BLaER1 (cell line): ENCODE results near the gene LITAFD.

Experiments used
- H3K27ac ChIP-seq: shearing (Covaris generic); formaldehyde crosslinking; 2 replicates; pipeline ENCODE4 v1.8.1; 2022
- H3K27me3 ChIP-seq: shearing (Covaris generic); formaldehyde crosslinking; 2 replicates; pipeline ENCODE4 v1.8.1; 2022
- H3K36me3 ChIP-seq: shearing (Covaris generic); formaldehyde crosslinking; 2 replicates; pipeline ENCODE4 v1.8.1; 2022
- H3K4me1 ChIP-seq: shearing (Covaris generic); formaldehyde crosslinking; 2 replicates; pipeline ENCODE4 v1.8.1; 2022
- H3K4me2 ChIP-seq: shearing (Covaris generic); formaldehyde crosslinking; 2 replicates; pipeline ENCODE4 v1.8.1; 2022
- H3K4me3 ChIP-seq: shearing (Covaris generic); formaldehyde crosslinking; 2 replicates; pipeline ENCODE4 v1.8.1; 2022
- H3K9ac ChIP-seq: shearing (Covaris generic); formaldehyde crosslinking; 2 replicates; pipeline ENCODE4 v1.8.1; 2022
- H3K9me3 ChIP-seq: shearing (Covaris generic); formaldehyde crosslinking; 2 replicates; pipeline ENCODE4 v1.8.1; 2022
- H4K20me1 ChIP-seq: shearing (Covaris generic); formaldehyde crosslinking; 2 replicates; pipeline ENCODE4 v1.8.1; 2022
- Cebpa-rat ChIP-seq: shearing (Covaris generic); IDR thresholded peaks from 2 replicates; pipeline ENCODE4 v1.8.1; 2022

LITAFD gene

DNA sequence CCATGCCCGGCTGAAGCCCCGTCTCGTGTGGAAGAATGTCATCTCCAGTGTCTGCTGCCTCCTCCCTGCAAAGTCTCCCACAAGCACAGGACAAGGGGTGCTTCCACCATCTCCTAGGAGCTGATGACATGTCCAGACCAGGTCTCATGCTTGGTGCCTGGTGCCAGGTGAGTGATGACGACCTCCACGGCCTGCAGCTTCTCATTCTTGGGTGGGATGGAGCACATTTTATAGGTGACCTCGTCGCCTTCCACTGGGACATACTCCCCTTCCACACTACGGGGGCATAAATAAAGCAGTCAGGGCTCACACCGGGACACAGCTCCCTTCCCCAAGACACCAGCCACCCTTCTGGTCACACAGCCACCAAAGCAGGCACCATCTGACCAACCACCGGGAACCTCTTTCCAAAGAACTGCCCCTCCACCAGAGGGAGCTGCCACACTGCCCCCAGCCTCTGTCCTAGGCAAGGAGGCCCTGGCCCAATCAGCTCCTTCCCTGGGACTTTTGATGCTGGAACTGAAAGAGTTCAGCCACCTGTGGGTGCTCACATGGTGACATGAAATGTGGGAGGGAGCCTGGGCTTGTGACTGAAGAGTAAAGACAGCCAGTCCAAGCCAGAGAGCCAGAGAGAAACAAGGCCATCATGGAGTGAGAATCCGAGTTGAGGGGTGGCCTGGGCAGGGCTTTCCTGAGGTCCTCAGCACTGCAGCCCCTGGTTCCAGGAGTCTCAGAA is 26.9 kb upstream of the LITAFD start:
- H3K27me3 ChIP-seq = no peaks in the 10 kb centered on the region
- H3K4me2 ChIP-seq = peak overlapping the region; percentile 96
- no peaks in the 10 kb centered on the region for H3K9me3 ChIP-seq
- H3K4me1 ChIP-seq = peaks cover 100% of the 10 kb centered on the region
- H3K9ac ChIP-seq = peak overlapping the region; percentile 75; the same call in 1 of the 2 replicates
- no peak overlapping the region for H3K4me3 ChIP-seq
- H3K27ac ChIP-seq = peak overlapping the region; percentile 82
- H3K36me3 ChIP-seq = peaks cover 85% of the 10 kb centered on the region
- peaks cover 55% of the 10 kb centered on the region for H4K20me1 ChIP-seq
- TF ChIP-seq Cebpa-rat = no peak

DNA sequence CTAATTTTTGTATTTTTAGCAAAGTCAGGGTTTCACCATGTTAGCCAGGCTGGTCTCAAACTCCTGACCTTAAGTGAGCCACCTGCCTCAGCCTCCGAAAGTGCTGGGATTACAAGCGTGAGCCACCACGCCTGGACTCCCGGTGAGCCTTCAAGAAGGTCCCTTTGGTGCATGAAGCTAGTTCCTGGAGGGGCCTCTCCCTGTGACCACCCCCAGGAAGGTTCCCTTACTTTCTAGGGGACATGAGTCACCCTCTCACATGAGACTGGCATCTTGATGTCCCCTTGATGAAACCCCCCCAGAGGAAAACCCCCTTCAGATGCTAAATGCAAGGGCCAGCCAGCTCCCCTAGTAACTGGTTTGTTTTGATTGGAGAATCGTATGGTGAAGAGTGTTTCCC is 26.2 kb upstream of the LITAFD start:
- Histone ChIP-seq H3K36me3 (peaks cover 90% of the 10 kb centered on the region), H3K9me3 (no peaks in the 10 kb centered on the region), H3K4me2 (peak overlapping the region; percentile 96), H4K20me1 (peaks cover 60% of the 10 kb centered on the region), H3K4me1 (peaks cover 100% of the 10 kb centered on the region), H3K27ac (peak overlapping the region; percentile 82), H3K9ac (peak overlapping the region; percentile 75; the same call in 1 of the 2 replicates), H3K27me3 (no peaks in the 10 kb centered on the region), H3K4me3 (peak overlapping the region; percentile 54; the same call in 1 of the 2 replicates)
- TF ChIP-seq Cebpa-rat = no peak

DNA sequence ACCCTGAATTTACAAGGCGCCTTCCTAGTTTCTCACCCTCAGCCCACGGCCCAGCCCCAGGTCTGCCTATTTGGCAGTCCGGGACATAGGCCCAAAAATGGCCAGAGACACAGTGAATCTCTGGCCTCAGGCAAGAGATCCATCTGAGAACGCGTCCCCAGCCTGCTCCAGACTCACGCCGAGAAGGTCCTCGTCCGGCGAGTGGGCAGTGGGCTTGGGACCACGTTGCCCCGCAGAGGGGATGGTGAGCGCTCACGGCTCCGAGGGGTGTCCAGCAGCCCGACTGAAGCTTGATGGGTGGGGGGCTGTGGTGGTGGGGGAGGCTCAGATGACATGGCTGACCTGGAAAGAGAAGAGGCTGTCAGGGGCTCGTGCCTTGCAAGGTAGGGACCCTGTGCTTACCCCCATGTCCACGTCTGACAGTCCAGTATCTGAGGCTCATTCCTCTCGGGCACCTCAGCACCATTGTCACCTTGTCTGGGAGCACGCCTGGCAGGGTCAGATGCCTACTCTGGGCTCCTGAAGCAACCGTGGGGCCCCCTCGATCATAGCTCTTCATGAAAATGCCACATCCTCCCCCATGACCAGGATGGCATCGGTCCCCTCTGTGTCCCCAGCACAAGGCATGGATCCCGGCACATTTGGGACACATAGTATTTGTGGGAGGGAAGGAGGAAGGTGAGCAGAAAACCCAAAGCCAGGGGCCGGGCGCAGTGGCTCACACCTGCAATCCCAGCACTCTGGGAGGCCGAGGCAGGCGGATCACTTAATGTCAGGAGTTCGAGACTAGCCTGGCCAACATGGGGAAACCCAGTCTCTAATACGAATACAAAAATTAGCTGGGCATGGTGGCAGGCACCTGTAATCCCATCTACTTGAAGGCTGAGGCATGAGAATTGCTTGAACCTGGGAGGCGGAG is 22.9 kb upstream of the LITAFD start:
- Histone ChIP-seq H3K4me1 (peaks cover 100% of the 10 kb centered on the region), H3K27ac (peak overlapping the region; percentile 76), H3K9me3 (no peaks in the 10 kb centered on the region), H3K9ac (peak overlapping the region; percentile 43), H3K36me3 (peaks cover 90% of the 10 kb centered on the region), H4K20me1 (peaks cover 79% of the 10 kb centered on the region), H3K4me3 (no peak overlapping the region), H3K4me2 (peak overlapping the region; percentile 96), H3K27me3 (no peaks in the 10 kb centered on the region)
- no peak for TF ChIP-seq Cebpa-rat

DNA sequence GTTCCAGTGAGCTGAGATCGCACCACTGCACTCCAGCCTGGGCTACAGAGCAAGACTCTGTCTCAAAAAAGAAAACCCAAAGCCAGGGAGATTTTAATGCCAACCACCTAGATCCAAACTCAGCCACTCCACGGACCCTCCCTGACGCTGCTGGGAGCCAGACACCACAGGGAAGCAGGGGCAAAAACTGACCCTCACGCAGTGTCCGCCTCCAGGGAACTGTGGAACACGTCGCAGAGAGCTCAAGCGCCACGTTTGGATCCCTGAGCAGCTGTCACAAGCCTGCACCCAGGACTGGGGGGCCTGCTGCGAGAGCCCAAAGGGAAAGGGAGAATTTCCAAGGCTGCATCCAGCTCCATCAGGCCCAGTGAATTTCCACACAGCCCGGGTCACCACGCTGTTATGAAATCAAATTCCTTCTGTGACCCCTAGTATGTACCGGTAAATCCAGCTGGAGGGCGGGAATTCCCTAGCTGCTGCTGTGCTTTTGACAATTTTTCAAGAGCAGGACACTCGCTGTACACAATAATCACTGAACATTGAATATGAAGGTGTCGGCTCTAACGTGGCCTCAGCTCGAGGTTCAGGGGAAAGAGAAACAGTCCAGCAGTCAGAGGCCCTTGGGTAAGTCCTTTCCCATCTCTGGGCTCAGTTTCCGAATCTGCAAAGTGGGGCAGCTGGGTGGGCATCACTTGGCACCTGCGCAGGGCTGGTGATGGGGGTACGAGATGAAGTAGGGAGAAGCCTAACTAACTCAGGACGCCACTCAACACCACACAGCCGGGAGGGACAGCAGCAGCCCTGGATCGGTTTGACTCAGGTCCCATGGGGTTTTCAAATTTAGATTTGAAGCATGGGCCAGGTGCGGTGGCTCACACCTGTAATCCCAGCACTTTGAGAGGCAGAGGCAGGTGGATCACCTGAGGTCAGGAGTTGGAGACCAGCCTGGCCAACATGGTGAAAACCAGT is 22.0 kb upstream of the LITAFD start:
- H3K27me3 ChIP-seq = no peaks in the 10 kb centered on the region
- peaks cover 89% of the 10 kb centered on the region for H4K20me1 ChIP-seq
- no peak for TF ChIP-seq Cebpa-rat
- peak overlapping the region; percentile 43 for H3K9ac ChIP-seq
- H3K4me2 ChIP-seq = peak overlapping the region; percentile 96
- peak overlapping the region; percentile 76 for H3K27ac ChIP-seq
- peaks cover 84% of the 10 kb centered on the region for H3K36me3 ChIP-seq
- H3K4me3 ChIP-seq = no peak overlapping the region; the same call in 1 of the 2 replicates
- H3K4me1 ChIP-seq = peaks cover 100% of the 10 kb centered on the region
- no peaks in the 10 kb centered on the region for H3K9me3 ChIP-seq

DNA sequence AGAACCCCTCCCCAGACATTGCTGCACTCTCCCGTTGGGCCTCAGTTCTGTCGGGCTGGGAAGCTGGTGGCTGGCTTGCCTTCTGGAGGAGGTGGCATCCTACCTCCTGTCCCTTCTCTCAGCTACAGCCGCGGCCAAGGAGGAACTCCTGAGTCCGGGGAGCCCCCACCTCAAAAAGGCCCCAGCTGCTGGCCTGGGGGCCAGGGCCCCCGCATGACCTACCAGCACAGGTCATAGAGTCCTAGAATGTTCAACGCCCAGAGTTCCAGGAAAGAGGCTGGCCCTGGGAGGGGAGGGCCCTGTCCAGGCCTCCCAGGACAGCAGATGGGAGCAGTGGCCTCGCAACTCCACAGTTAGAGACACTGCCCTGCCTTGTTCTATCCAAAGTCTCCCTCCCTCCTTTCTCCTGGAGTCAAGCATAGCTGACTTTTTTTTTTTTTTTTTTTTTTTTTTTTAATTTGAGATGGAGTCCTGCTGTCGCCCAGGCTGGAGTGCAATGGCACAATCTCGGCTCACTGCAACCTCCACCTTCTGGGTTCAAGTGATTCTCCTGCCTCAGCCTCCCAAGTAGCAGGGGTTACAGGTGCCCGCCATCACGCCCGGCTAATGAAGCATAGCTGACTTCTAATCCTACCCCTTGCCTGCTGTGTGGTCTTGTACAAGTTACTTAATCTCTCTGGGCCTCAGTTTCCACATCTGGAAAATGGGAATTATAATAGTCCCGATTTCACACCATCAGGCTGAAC is 20.4 kb upstream of the LITAFD start:
- Histone ChIP-seq H3K9me3 (no peaks in the 10 kb centered on the region), H3K4me1 (peaks cover 97% of the 10 kb centered on the region), H3K36me3 (peaks cover 74% of the 10 kb centered on the region), H3K4me2 (peak overlapping the region; percentile 96), H3K27me3 (no peaks in the 10 kb centered on the region), H3K9ac (peak overlapping the region; percentile 54), H3K4me3 (no peak overlapping the region), H3K27ac (peak overlapping the region; percentile 57), H4K20me1 (peaks cover 96% of the 10 kb centered on the region)
- no peak for TF ChIP-seq Cebpa-rat

DNA sequence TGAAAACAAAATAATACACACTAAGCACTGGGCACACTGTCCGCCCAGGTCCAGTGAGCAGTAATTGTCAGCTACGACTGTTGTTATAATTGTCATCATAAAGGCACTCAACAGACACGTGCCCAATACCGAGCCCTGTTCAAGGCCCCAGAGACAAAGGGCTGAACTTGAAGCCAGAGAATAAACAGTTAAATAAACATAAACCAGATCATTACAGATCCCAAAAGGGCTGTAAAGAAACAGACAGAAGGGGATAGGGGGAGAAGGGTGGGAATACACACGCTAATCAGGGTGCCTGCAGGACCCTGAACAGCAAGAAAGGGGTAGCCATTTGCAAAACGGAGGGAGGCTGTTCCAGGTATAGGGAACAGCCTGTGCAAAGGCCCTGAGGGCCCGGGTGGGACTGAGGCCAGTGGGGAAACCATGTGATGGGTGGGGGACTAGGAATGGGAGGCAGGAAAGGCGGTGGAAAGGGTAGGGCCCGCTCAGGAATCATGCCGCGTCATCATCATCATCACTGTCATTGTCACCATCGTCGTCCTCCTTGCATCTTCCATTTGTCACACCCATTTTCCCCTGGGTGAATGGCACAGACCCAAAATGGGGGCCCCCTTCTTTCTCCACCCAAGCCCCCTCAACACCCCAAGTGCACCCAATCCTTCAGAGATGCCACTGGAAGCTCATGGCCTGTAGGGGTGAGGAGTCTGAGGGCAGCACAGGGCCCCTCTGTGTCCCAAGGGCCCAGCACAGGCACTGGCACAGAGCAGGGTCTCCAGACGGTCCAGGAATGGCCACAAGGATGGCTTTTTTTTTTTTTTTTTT is 19.6 kb upstream of the LITAFD start:
- Histone ChIP-seq H3K27ac (peak overlapping the region; percentile 99), H3K4me1 (peaks cover 89% of the 10 kb centered on the region), H3K36me3 (peaks cover 72% of the 10 kb centered on the region), H3K9ac (peak overlapping the region; percentile 97), H3K9me3 (no peaks in the 10 kb centered on the region), H3K27me3 (no peaks in the 10 kb centered on the region), H3K4me2 (peak overlapping the region; percentile 96), H4K20me1 (peaks cover 97% of the 10 kb centered on the region), H3K4me3 (no peak overlapping the region)
- TF ChIP-seq Cebpa-rat = no peak

DNA sequence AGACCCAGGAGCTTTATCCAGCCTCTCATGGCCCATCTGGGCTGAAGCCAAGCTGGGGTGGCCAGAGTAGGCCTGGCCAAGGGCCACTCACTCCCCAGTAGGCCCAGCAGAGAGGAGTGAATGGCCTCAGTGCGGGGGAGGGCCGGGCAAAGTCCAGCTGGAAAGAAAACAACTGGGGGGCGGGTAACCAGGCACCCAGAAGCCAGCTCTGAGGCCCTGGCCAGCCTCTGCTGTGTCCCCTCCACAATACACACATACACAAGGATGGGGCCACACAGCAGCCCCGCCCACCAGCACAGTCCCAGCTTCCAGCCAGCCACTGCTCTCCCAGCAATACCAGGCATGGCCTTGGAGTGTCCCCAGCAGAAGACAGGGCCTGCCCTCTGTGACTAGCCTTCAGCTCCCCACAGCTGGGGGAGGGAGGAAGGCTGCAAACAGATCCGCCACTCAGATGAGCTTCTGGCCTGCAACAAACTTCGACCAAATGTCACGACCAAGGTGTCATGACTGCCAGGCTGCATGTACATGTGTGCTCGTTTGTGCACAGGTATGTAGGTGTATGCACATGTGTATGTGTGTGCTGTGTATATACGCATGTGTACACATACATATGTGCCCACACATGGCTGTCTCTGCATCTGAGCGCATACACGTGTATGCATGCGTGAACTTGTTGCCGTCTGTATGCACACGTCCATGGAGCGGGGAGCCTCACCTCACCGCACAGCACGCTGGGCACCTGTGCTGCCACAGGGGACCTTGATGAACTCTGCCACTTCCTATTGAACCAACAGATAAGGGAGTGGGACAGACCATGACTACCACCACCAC is 18.3 kb upstream of the LITAFD start:
- Histone ChIP-seq H3K36me3 (peaks cover 59% of the 10 kb centered on the region), H3K9ac (peak overlapping the region; percentile 97), H3K4me2 (peak overlapping the region; percentile 96), H3K27ac (peak overlapping the region; percentile 99), H3K27me3 (no peaks in the 10 kb centered on the region), H3K4me1 (peaks cover 76% of the 10 kb centered on the region), H3K4me3 (peak overlapping the region; percentile 83), H3K9me3 (no peaks in the 10 kb centered on the region), H4K20me1 (peaks cover 85% of the 10 kb centered on the region)
- TF ChIP-seq Cebpa-rat = no peak
